22Rv1 (cell line): ENCODE data around the gene NCAM2.

Experiments used
- H3K27ac ChIP-seq: fragments of 450-650 bp; 2 replicates; pipeline ENCODE4 v1.5.1; 2017
- ZFX ChIP-seq: fragments of 450-650 bp; IDR thresholded peaks from 2 replicates; pipeline ENCODE4 v1.6.1; 2017; ENCODE audit warnings: antibody characterized with exemption, borderline replicate concordance
- TF ChIP-seq, protein P1 (sequence below): fragments of 450-650 bp; IDR thresholded peaks from 2 replicates; pipeline ENCODE4 v1.5.1; 2017; ENCODE audit warnings: mild to moderate bottlenecking

Gene NCAM2

DNA sequence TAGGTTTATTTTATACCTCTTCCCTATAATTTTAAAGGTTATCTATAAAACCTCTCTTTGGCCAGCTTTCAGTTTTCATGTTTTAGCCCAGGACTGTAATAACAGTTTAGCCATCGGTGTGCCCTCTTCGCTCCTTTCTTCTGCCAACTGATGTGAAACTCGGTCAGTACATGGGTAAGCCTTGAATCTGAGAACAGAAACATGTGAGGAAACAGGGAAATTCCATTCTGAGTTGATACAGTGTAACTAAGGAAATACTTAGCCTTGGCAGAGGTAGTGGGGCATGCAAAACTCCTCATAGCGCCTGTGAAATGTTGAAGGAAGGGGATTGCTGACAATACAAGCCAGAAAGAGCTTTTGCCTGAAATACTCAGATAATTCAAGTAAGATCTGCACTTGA, 465.2 kb downstream of the NCAM2 start:
- TF ChIP-seq, protein P1, sequence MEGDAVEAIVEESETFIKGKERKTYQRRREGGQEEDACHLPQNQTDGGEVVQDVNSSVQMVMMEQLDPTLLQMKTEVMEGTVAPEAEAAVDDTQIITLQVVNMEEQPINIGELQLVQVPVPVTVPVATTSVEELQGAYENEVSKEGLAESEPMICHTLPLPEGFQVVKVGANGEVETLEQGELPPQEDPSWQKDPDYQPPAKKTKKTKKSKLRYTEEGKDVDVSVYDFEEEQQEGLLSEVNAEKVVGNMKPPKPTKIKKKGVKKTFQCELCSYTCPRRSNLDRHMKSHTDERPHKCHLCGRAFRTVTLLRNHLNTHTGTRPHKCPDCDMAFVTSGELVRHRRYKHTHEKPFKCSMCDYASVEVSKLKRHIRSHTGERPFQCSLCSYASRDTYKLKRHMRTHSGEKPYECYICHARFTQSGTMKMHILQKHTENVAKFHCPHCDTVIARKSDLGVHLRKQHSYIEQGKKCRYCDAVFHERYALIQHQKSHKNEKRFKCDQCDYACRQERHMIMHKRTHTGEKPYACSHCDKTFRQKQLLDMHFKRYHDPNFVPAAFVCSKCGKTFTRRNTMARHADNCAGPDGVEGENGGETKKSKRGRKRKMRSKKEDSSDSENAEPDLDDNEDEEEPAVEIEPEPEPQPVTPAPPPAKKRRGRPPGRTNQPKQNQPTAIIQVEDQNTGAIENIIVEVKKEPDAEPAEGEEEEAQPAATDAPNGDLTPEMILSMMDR, result no peak
- TF ChIP-seq ZFX, result no peak
- H3K27ac ChIP-seq, result no peak overlapping the region

- no peak for TF ChIP-seq ZFX
- TF ChIP-seq, protein P1, result no peak
Observed at GRCh38 chr21:21464684-21465083, 466.5 kb downstream of the NCAM2 start.

DNA sequence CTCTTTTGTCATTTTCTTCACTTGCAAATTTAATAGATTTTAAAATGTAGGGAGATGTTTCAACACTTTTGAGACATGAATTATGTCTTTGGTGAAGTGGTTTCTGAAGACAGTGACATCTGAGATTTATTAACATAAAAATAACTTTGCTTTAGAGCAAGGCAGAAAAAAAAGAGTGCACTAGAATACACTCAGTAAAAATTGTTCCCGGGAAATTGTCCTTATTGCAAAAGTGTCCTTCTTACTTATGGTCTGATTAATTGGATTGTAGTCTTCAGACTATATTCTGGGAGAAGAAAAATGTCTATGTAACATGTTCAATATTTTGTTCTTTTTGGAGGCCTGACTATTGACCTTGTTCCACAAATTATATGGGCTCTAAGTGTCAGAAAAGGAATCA, 468.5 kb downstream of the NCAM2 start:
- H3K27ac ChIP-seq, result no peak overlapping the region
- TF ChIP-seq ZFX, result no peak
- TF ChIP-seq, protein P1, result no peak

More at GRCh38 chr21:21464684-21465083, 466.5 kb downstream of the NCAM2 start:
- H3K27ac ChIP-seq, result no peak overlapping the region

DNA sequence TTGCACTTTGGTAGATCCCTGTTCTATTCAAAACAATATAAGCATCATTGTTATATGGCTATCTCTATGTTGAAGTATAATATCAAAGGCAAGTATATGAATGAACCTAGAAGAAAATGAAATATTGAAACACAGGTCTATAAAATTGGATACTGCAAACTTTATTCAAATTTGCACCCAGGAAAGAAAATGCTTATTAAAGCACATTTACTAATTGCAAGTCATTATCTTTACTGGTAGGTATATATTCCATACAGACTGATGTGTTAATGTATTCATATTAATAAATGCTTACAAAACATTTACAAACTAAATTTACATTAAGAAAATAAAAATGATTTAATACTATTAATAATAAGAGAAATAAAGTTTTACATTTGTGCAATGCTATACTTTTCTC, 469.8 kb downstream of the NCAM2 start:
- TF ChIP-seq, protein P1, result no peak
- TF ChIP-seq ZFX, result no peak
- H3K27ac ChIP-seq, result no peak overlapping the region

DNA sequence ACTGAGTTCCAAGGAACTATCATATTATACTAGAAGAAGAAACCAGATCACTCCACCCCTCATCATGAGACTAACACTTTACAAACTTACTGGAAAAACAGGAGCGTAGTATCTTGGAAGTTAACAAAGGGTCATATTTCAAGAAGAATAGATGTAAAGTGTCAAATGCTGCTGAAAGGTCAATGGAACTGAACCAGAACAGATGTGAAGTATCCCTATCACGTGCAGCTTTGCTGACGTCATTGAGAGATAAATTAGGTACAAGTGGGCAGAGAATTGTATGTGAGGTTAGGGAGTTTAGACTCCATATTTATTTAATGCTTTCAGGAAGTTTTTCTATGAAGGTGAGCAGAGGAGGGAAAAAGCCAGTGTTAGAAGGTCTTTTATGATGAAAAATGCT, 483.0 kb downstream of the NCAM2 start:
- TF ChIP-seq ZFX, result no peak
- TF ChIP-seq, protein P1, result no peak
- H3K27ac ChIP-seq, result no peak overlapping the region

DNA sequence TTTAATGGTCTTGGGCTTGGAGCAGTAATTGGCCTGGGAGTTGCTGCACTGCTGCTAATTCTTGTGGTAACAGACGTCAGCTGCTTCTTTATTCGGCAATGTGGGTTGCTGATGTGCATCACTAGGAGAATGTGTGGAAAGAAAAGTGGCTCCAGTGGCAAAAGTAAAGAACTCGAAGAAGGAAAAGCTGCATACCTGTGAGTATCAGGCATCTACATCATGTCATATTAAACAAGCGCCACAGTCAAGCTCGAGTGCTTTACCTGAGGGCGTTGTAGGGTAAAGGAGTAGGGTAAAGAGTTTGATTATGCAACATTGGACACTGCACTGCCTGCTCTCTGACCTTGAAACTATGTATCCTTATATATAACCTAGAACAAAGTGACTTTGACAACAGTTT, 510.6 kb downstream of the NCAM2 start:
- no peak overlapping the region for H3K27ac ChIP-seq
- TF ChIP-seq, protein P1, result no peak
- no peak for TF ChIP-seq ZFX

DNA sequence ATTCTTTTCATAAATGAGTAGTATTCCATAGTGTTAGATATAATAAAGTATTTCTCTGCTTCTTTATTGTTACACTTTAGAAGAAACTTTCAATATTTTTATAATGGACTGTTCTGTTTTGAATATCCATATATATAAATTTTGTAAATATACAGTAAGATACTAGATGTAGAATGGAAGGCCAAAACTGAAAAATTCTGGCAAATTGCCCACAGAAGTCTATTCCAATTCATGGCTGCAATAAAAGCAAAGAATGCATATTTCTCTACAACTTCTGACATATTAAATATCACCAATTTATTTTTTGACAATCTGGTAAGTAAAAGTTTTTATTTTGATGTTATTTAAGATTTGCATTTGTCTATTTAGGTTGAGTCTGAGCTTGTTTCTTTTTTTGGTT, 532.5 kb downstream of the NCAM2 start:
- H3K27ac ChIP-seq, result no peak overlapping the region
- no peak for TF ChIP-seq ZFX

- TF ChIP-seq ZFX, result no peak
- TF ChIP-seq, protein P1, result no peak
- H3K27ac ChIP-seq, result no peak overlapping the region
Observed at GRCh38 chr21:21547368-21547953, 549.3 kb downstream of the NCAM2 start.
